Thyroid gland (tissue), 4 donors: ENCODE results near the gene HLA-DQB2. TPM values are rescaled to one million over a fixed set of nuclear protein-coding genes. Genes with fewer than 3 reads are reported as not detected.

Experiments
- DNase-seq, 2 donors: peaks; one replicate each; pipeline ENCODE4 v3.0.0-alpha.2; 2019
- H3K27ac ChIP-seq, 3 donors: fragments of 200-600 bp; sonication (generic); 1 replicate in 2 of 3; 2 replicates in 1 of 3; pipeline ENCODE4 v1.5.1; 2016 to 2019; ENCODE audit warnings: mild to moderate bottlenecking in 1 of 3, moderate library complexity in 1 of 3
- H3K27me3 ChIP-seq: fragments of 200-600 bp; sonication (generic); one replicate; pipeline ENCODE4 v1.5.1; 2019
- H3K36me3 ChIP-seq, 2 donors: fragments of 200-600 bp; sonication (generic); one replicate each; pipeline ENCODE4 v1.5.1; 2016 to 2019
- H3K4me1 ChIP-seq, 2 donors: fragments of 200-600 bp; sonication (generic); one replicate each; pipeline ENCODE4 v1.5.1; 2017 to 2019
- H3K4me3 ChIP-seq, 3 donors: fragments of 200-600 bp; sonication (generic); replicated peaks in 1 of 3; 1 replicate in 2 of 3; 2 replicates in 1 of 3; pipeline ENCODE4 v1.5.1; 2016; ENCODE audit warnings: mild to moderate bottlenecking in 1 of 3
- H3K9me3 ChIP-seq: fragments of 200-600 bp; sonication (generic); one replicate; pipeline ENCODE4 v1.5.1; 2017
- CTCF ChIP-seq, 6 experiments: fragments of 200-600 bp in 3 of 6; fragments of 450-650 bp in 3 of 6; sonication (generic) in 3 of 6; IDR thresholded peaks; one replicate each; pipeline ENCODE4 v1.5.1; 2016 to 2019; ENCODE audit warnings: antibody characterized with exemption in 6 of 6, mild to moderate bottlenecking in 2 of 6, inconsistent platforms in 1 of 6, moderate library complexity in 1 of 6
- POLR2A ChIP-seq, 2 donors: fragments of 450-650 bp; IDR thresholded peaks; one replicate each; pipeline ENCODE4 v1.6.1; 2017; ENCODE audit warnings: antibody characterized with exemption in 2 of 2, mild to moderate bottlenecking in 2 of 2, moderate library complexity in 1 of 2
- intact Hi-C: fragments of 100-400 bp; cut with DNase I; formaldehyde crosslinking; loops from one replicate; pipeline ENCODE4 v1.15.1; 2023
- microRNA-seq: library from miRNA; unstranded; fragments of <30 nt; microRNA quantifications from one replicate; pipeline ENCODE4, GENCODE V29; 2016
- small RNA-seq: library from RNA; depleted of rRNA; stranded (forward); fragments of <200 nt; gene quantifications from one replicate; pipeline ENCODE3, GENCODE V24; 2016
- total RNA-seq, 4 donors: library from RNA; depleted of rRNA; stranded (reverse); fragments of >200 nt; gene quantifications; one replicate each; pipeline ENCODE4 v1.2.3, GENCODE V29; 2016

The HLA-DQB2 gene
- total RNA-seq, 4 donors from 2014 or later, result 0.22 to 2.6 TPM; not detected in 2

GRCh38 chr6:32709625-32710024 lies 53.7 kb downstream of the HLA-DQB2 start:
- Histone ChIP-seq H3K27me3 (no peaks in the 10 kb centered on the region), H3K9me3 (no peaks in the 10 kb centered on the region), H3K4me1 (no peaks in the 10 kb centered on the region), H3K36me3 (no peaks in the 10 kb centered on the region), H3K4me3 (no peak overlapping the region), H3K27ac (no peak overlapping the region)
- intact Hi-C loops, result loop anchor here (10.0 kb wide), 1 partner anchor 85 kb away; no protein-coding TSS in a partner anchor
- no peak for DNase-seq
- TF ChIP-seq CTCF (IDR thresholded peaks at IDR 0.05) (no peak), POLR2A (IDR thresholded peaks at IDR 0.05) (no peak)

Small RNA genes lying within 50 kb of the gene (microRNA-seq; reads per million reads assigned to microRNA genes)
- not detected for gene MIR3135B

Small RNA genes lying within 50 kb of the gene (small RNA-seq; reads per million reads assigned to genes)
- gene MIR3135B, result not detected

Other genes with a start within 250 kb of the HLA-DQB2 start
- gene HLA-DRB5, start 233.2 kb downstream of the HLA-DQB2 start, total RNA-seq, result 10 to 100 TPM in 1 of 4 donors, 1 to 10 TPM in 1, not detected in 2; 1.6 to 25.6 TPM
- 10 to 100 TPM; 17.1 to 28.1 (median 22.8) TPM for gene HLA-DRB1, start 173.7 kb downstream of the HLA-DQB2 start, total RNA-seq
- 10 to 100 TPM in 2 of 4 donors, 1 to 10 TPM in 2; 1.7 to 19.6 (median 10.2) TPM for gene HLA-DQA1, start 126.1 kb downstream of the HLA-DQB2 start, total RNA-seq
- 1 to 10 TPM in 2 of 4 donors, under 1 TPM in 1, not detected in 1; 0.27 to 8.6 (median 2.7) TPM for gene HLA-DQB1, start 96.9 kb downstream of the HLA-DQB2 start, total RNA-seq
- under 1 TPM in 2 of 4 donors, not detected in 2; 0.33 to 0.94 TPM for gene HLA-DQA2, start 22.1 kb downstream of the HLA-DQB2 start, total RNA-seq
- 1 to 10 TPM in 2 of 4 donors, not detected in 2; 1.3 to 1.6 TPM for gene HLA-DOB, start 53.5 kb upstream of the HLA-DQB2 start, total RNA-seq
- 10 to 100 TPM in 1 of 4 donors, 1 to 10 TPM in 3; 6.9 to 31.9 (median 8.2) TPM for gene TAP2, start 75.2 kb upstream of the HLA-DQB2 start, total RNA-seq
- gene PSMB8, start 80.5 kb upstream of the HLA-DQB2 start, total RNA-seq, result 10 to 100 TPM; 27.1 to 46.1 (median 36.3) TPM
- gene TAP1, start 90.2 kb upstream of the HLA-DQB2 start, total RNA-seq, result 10 to 100 TPM; 11.0 to 28.5 (median 22.5) TPM
- gene PSMB9, start 90.7 kb upstream of the HLA-DQB2 start, total RNA-seq, result 10 to 100 TPM in 3 of 4 donors, 1 to 10 TPM in 1; 9.1 to 31.0 (median 18.3) TPM
- 10 to 100 TPM; 34.7 to 82.9 (median 51.3) TPM for gene HLA-DMB, start 177.5 kb upstream of the HLA-DQB2 start, total RNA-seq
- gene HLA-DMA, start 189.6 kb upstream of the HLA-DQB2 start, total RNA-seq, result 10 to 100 TPM; 10.7 to 41.5 (median 27.3) TPM
- gene BRD2, start 205.1 kb upstream of the HLA-DQB2 start, total RNA-seq, result 100 to 1,000 TPM; 206 to 282 (median 238) TPM
- gene HLA-DOA, start 246.1 kb upstream of the HLA-DQB2 start, total RNA-seq, result 10 to 100 TPM in 3 of 4 donors, 1 to 10 TPM in 1; 2.0 to 85.9 (median 20.3) TPM